GM12874 (cell line): Measurements from ENCODE around the gene MICAL3.

ENCODE experiments used
- TF ChIP-seq, protein P1 (sequence below): IDR thresholded peaks from 2 replicates; pipeline ENCODE4 v1.5.1; 2011; ENCODE audit warnings: low read depth, mild to moderate bottlenecking, control low read depth, low read length, moderate library complexity; ENCODE audit not compliant: insufficient read depth

The MICAL3 gene

GRCh38 chr22:17753401-17753989, 270.9 kb downstream of the MICAL3 start:
- TF ChIP-seq, protein P1, sequence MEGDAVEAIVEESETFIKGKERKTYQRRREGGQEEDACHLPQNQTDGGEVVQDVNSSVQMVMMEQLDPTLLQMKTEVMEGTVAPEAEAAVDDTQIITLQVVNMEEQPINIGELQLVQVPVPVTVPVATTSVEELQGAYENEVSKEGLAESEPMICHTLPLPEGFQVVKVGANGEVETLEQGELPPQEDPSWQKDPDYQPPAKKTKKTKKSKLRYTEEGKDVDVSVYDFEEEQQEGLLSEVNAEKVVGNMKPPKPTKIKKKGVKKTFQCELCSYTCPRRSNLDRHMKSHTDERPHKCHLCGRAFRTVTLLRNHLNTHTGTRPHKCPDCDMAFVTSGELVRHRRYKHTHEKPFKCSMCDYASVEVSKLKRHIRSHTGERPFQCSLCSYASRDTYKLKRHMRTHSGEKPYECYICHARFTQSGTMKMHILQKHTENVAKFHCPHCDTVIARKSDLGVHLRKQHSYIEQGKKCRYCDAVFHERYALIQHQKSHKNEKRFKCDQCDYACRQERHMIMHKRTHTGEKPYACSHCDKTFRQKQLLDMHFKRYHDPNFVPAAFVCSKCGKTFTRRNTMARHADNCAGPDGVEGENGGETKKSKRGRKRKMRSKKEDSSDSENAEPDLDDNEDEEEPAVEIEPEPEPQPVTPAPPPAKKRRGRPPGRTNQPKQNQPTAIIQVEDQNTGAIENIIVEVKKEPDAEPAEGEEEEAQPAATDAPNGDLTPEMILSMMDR = no peak

DNA sequence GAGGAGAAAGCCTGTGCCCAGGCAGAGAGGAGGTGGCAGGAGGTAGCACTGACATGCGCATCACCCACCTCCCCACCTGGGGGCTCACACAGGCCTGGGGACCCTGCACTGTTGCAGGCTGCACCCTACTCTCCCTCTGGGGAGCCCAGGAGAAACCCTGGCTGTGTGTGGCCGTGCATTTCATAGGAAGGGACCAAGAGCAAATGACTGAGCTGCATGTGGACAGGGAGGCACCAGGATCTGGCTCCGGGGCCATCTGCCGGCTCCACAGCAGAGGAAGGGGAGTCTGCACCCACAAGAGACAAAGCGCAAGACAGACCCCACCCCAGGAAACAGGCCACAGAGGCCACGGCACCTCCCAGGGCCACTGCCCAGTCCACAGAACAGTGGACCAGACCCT, 272.8 kb downstream of the MICAL3 start:
- TF ChIP-seq, protein P1 = no peak

DNA sequence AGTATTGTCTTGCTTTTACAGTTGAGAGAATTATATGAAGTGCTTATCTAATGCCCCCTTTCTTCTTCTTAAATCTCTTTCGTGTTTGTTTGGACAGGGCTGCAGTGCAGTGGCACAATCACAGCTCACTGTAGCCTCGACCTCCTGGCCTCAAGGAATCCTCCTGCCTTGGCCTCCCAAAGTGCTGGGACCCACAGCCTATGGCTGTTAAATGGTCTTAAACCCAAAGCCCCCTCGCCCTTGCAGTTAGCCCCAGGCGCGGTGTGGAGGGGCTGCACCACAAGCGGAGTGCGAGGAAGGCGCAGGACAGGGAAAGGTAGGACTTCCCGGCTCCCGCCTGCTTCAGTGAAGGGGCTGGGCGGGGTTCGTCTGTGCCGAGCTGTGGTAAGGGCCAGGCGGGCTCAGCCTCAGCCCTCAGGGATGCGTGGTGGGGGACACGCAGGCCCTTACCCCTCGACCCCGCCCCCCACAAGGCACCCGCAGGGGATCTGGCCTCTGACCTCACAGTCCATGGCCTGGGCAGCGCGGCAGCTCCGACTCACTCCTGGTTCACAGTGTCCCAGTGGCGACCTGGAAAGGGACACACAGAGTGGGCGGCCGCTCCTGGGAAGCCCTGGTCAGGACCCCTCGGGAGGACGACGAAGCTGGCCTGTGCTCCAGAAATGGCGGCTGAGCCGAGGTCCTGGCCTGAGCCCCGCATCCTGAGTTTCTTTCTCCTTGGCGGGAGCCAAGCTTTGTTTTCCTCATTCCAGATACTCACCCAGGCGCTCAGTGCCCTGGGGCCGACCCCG, 274.6 kb downstream of the MICAL3 start:
- TF ChIP-seq, protein P1 = no peak

GRCh38 chr22:17748555-17749353, 275.6 kb downstream of the MICAL3 start:
- TF ChIP-seq, protein P1 = no peak

GRCh38 chr22:17746916-17747315, 277.4 kb downstream of the MICAL3 start:
- TF ChIP-seq, protein P1 = no peak

GRCh38 chr22:17744430-17744829, 279.9 kb downstream of the MICAL3 start:
- TF ChIP-seq, protein P1 = no peak
